Stimulated activated CD4-positive, alpha-beta T cell treated with anti-CD3 and anti-CD28 coated beads, Interleukin-15, amount 100 ng/mL, for 24 hours (primary cell): ENCODE measurements around the gene SLC30A4.
A peak's percentile ranks its signal among the peaks of the same experiment; 100 is the strongest.
"Not testable (repeated sequence)": the region's sequence is repeated elsewhere in the genome, so short reads cannot be mapped to it uniquely, and the experiment has no call there.

Experiments
- DNase-seq: peaks from one replicate; pipeline ENCODE4 v3.0.0-alpha.2; 2020

Gene SLC30A4, protein sequence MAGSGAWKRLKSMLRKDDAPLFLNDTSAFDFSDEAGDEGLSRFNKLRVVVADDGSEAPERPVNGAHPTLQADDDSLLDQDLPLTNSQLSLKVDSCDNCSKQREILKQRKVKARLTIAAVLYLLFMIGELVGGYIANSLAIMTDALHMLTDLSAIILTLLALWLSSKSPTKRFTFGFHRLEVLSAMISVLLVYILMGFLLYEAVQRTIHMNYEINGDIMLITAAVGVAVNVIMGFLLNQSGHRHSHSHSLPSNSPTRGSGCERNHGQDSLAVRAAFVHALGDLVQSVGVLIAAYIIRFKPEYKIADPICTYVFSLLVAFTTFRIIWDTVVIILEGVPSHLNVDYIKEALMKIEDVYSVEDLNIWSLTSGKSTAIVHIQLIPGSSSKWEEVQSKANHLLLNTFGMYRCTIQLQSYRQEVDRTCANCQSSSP

GRCh38 chr15:45522328-45523165, at the start of gene SLC30A4:
TSS of gene SLC30A4 (minus strand) at chr15:45522755. CDS start at chr15:45522354, 401 bp downstream.
- peak; percentile 72 for DNase-seq

- DNase-seq: no peak
Observed at GRCh38 chr15:45555934-45556608, 33.5 kb upstream of the SLC30A4 start.

DNA sequence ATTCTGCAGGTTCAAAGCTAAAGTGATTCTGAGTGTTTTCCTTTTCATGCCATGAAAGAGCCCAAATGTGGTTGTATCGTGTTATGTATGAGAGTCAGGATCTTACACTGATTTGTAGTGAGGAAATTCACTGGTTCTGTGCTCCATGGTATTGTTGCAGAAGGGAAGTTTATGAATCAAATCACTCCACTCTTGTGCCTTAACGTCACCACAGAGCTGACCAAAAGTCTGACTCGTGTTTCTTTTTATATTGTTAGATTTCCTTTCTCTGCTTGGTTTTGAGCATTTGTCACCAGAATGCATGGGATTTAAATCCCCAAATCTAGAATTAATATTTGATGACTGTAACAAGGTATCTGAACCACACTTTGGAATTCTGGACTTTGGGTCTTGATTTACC, 29.1 kb upstream of the SLC30A4 start:
- DNase-seq: no peak

- no peak for DNase-seq
Observed at GRCh38 chr15:45550436-45550835, 27.9 kb upstream of the SLC30A4 start.

GRCh38 chr15:45549541-45550220, 27.1 kb upstream of the SLC30A4 start:
- no peak for DNase-seq

- no peak for DNase-seq
Observed at GRCh38 chr15:45548753-45549520, 26.4 kb upstream of the SLC30A4 start.

- DNase-seq: no peak
Observed at GRCh38 chr15:45546789-45547188, 24.2 kb upstream of the SLC30A4 start.

- DNase-seq: no peak
Observed at GRCh38 chr15:45544266-45545023, 21.9 kb upstream of the SLC30A4 start.

- DNase-seq: no peak
Observed at GRCh38 chr15:45543051-45543450, 20.5 kb upstream of the SLC30A4 start.

GRCh38 chr15:45540531-45540930, 18.0 kb upstream of the SLC30A4 start:
- DNase-seq: no peak

DNA sequence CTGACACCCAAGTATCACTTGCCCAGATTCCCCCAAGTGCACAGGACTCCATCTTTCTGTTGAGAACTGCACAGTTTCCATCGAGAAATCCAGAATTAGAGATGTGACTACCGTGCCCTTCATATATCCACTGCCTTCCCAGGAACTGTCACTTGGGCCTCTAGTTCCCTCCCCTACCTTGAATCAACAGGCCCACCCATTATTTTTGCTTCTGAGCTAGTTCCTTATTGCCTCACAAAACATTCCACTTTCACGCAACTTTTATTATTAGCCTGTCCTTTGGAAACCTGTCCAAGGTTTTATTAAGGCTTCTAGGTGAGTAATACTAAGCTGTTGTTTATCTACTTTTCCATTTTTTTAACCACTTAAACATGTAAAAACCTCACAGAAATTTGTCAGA, 17.1 kb upstream of the SLC30A4 start:
- DNase-seq: no peak

- no peak for DNase-seq
Observed at GRCh38 chr15:45536934-45537333, 14.4 kb upstream of the SLC30A4 start.

GRCh38 chr15:45535486-45536042, 13.0 kb upstream of the SLC30A4 start:
- DNase-seq: no peak

DNA sequence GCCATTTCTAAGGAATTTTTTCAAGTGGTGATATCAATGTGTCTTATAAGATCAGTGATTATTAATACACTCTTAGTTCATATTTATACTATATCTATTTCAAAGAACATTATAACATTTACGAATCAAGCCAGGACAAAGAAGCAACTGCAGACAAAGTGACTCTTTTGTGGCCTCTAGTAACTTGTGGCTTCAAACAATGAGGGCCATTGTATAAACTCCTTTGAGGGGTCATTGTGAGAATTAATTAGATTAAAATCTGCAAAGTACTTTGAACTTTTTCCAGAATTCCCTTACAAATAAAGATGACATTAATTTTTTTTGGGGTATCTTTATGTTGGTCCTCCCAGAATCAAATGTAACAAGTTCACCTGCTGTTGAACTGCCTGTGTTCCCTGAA, 12.3 kb upstream of the SLC30A4 start:
- no peak for DNase-seq

DNA sequence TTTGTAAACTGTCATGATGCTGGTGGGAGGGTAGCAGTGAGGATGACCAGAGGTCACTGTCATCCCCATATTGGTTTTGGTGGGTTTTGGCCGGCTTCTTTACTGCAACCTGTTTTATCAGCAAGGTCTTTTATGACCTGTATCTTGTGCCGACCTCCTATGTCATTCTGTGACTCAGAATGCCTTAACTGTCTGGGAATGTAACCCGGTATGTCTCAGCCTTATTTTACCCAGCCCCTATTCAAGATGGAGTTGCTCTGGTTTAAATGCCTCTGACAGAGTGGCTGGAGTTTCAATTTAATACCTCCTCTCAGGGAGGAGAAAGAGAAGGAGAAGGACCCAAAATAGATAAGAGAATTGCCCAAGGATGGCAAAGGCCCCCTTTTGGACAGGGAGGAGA, 10.3 kb upstream of the SLC30A4 start:
- not testable (repeated sequence) for DNase-seq

- no peak for DNase-seq
Observed at GRCh38 chr15:45529613-45530012, 7.1 kb upstream of the SLC30A4 start.

DNA sequence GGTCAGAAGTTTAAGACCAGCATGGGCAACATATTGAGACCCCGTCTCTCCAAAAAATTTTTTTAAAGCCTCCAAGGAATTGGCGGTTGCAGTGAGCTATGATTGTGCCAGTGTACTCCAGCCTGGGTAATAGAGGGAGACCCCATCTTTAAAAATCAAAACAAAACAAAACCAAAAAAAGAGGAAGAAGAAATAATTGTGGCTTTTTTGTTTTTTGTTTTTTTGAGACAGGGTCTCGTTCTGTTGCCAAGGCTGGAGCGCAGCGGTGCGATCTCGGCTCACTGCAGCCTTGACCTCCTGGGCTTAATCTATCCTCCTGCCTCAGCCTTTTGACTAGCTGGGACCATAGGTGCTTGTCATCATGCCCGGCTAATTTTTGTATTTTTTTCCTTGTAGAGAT, 4.5 kb upstream of the SLC30A4 start:
- no peak for DNase-seq

- DNase-seq: no peak
Observed at GRCh38 chr15:45523166-45523460, 558 bp upstream of the SLC30A4 start.

DNA sequence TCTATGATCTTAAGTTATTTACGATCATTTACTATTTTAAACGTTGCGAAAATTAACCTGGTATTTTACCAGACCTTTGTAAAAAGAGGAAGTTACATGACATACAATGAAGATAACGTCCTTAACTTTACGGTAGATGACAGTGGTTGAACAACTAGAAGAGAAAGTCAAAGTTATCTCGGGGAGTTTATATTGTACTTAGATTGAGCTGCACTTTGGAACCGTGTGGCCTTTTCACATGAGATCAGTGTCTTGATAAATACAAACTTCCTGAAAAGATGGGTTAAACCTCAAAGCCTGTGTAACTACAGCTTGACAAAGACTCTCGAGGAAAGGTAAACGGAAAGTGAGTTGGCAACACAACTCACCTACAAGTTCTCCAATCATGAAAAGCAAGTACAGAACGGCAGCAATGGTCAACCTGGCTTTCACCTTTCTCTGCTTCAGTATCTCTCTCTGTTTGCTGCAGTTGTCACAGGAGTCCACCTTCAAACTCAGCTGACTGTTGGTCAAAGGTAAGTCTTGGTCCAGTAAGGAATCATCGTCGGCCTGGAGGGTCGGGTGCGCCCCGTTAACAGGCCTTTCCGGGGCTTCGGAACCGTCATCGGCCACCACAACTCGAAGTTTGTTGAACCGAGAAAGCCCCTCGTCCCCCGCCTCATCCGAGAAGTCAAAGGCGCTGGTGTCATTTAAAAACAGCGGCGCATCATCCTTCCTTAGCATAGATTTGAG, 793 bp downstream of the SLC30A4 start:
- DNase-seq: no peak

DNA sequence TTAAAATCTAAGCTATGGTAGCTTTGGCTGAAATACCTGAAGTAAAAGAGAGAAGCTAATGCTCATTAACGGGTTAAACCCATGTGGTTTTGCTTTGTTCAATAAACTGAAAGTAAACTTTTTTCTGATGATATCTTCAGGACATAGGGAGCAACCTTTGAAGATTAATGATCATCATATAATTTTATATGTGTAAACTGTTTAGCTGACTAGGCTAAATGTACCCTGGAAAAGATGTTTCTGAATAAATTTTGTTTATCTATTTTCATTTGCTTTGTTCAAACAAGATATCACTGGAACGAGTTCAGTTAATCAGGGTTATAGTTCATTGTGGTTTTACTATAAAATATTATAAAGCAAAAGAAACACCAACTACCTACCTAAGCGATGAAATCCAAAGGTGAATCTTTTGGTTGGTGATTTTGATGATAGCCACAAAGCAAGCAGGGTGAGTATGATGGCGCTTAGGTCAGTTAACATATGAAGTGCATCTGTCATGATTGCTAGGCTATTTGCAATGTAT, 11.7 kb downstream of the SLC30A4 start:
- DNase-seq: no peak
